Activated naive CD8-positive, alpha-beta T cell treated with anti-CD3 and anti-CD28 coated beads, Interleukin-2, amount 50 U/mL, for 16 hours (primary cell): ENCODE data around the gene ACSBG1.
"Not testable (repeated sequence)": the region's sequence is repeated elsewhere in the genome, so short reads cannot be mapped to it uniquely, and the experiment has no call there.

Experiments
- DNase-seq: peaks from one replicate; pipeline ENCODE4 v3.0.0-alpha.2; 2020; ENCODE audit warnings: low read depth, low spot score

Gene ACSBG1

GRCh38 chr15:78168608-78169007, 65.8 kb downstream of the ACSBG1 start:
- DNase-seq, result no peak

GRCh38 chr15:78167227-78167888, 67.0 kb downstream of the ACSBG1 start:
- no peak for DNase-seq

- no peak for DNase-seq
Observed at GRCh38 chr15:78164010-78164409, 70.4 kb downstream of the ACSBG1 start.

GRCh38 chr15:78162038-78162437, 72.3 kb downstream of the ACSBG1 start:
- peak; percentile 16 for DNase-seq

- DNase-seq, result no peak
Observed at GRCh38 chr15:78159395-78159794, 75.0 kb downstream of the ACSBG1 start.

GRCh38 chr15:78157203-78157602, 77.2 kb downstream of the ACSBG1 start:
- no peak for DNase-seq

- DNase-seq, result no peak
Observed at GRCh38 chr15:78156653-78157052, 77.7 kb downstream of the ACSBG1 start.

GRCh38 chr15:78155355-78155939, 78.9 kb downstream of the ACSBG1 start:
- DNase-seq, result no peak

- no peak for DNase-seq
Observed at GRCh38 chr15:78154955-78155354, 79.4 kb downstream of the ACSBG1 start.

- DNase-seq, result not testable (repeated sequence)
Observed at GRCh38 chr15:78151075-78151474, 83.3 kb downstream of the ACSBG1 start.

GRCh38 chr15:78149805-78150751, 84.3 kb downstream of the ACSBG1 start:
- no peak for DNase-seq

GRCh38 chr15:78149068-78149804, 85.1 kb downstream of the ACSBG1 start, which contains the start of gene IDH3A:
TSS of gene IDH3A (plus strand) at chr15:78149362. CDS start at chr15:78149404, 42 bp downstream.
- peak; percentile 100 for DNase-seq

- no peak for DNase-seq
Observed at GRCh38 chr15:78148392-78149067, 85.8 kb downstream of the ACSBG1 start.

GRCh38 chr15:78147566-78147965, 86.8 kb downstream of the ACSBG1 start:
- no peak for DNase-seq

GRCh38 chr15:78146425-78147154, 87.8 kb downstream of the ACSBG1 start:
- DNase-seq, result no peak

- no peak for DNase-seq
Observed at GRCh38 chr15:78142332-78142731, 92.0 kb downstream of the ACSBG1 start.

- DNase-seq, result no peak
Observed at GRCh38 chr15:78140292-78140691, 94.1 kb downstream of the ACSBG1 start.

GRCh38 chr15:78139578-78139977, 94.8 kb downstream of the ACSBG1 start:
- DNase-seq, result no peak

- DNase-seq, result no peak
Observed at GRCh38 chr15:78133801-78134200, 100.6 kb downstream of the ACSBG1 start.

- peak; percentile 57 for DNase-seq
Observed at GRCh38 chr15:78131295-78132061, 102.9 kb downstream of the ACSBG1 start, which contains the start of gene CIB2. TSS of gene CIB2 (minus strand) at chr15:78131445. CDS start at chr15:78131215, 230 bp downstream.
